MM.1S (cell line): ENCODE data around the gene HPSE.
"Not testable (repeated sequence)": the region's sequence is repeated elsewhere in the genome, so short reads cannot be mapped to it uniquely, and the experiment has no call there.

ENCODE experiments used
- CTCF ChIP-seq: fragments of 300-600 bp; sonication (generic); IDR thresholded peaks from 2 replicates; pipeline ENCODE4 v1.5.1; 2016; ENCODE audit warnings: antibody characterized with exemption, low read length, mixed read lengths
- EZH2phosphoT487 ChIP-seq: fragments of 300-600 bp; sonication (generic); IDR thresholded peaks from 2 replicates; pipeline ENCODE4 v1.6.1; 2018; ENCODE audit warnings: antibody characterized with exemption, low read length

GRCh38 chr4:83325306-83325705, 9.3 kb downstream of the HPSE start:
- TF ChIP-seq CTCF, EZH2phosphoT487: not testable (repeated sequence)
